ENCODE data around the gene CYP2C19.
"Not testable (repeated sequence)": the region's sequence is repeated elsewhere in the genome, so short reads cannot be mapped to it uniquely, and the experiment has no call there.

Gene CYP2C19

DNA sequence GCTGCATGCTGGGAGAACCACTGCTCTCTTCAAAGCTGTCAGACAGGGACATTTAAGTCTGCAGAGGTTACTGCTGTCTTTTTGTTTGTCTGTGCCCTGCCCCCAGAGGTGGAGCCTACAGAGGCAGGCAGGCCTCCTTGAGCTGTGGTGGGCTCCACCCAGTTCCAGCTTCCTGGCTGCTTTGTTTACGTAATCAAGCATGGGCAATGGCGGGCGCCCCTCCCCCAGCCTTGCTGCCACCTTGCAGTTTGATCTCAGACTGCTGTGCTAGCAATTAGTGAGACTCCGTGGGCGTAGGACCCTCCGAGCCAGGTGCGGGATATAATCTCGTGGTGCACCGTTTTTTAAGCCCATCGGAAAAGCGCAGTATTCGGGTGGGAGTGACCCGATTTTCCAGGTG lies 67.5 kb downstream of the CYP2C19 start:
- not testable (repeated sequence) for ATAC-seq

GRCh38 chr10:94846204-94846603 lies 83.7 kb downstream of the CYP2C19 start:
- ATAC-seq = no peak
- no peak for TF ChIP-seq POU6F1 (CRISPR knock-in tag; IDR thresholded peaks at IDR 0.05; ENCODE audit: borderline replicate concordance, low read depth)
- no peak for TF ChIP-seq ZFP30 (CRISPR knock-in tag; IDR thresholded peaks at IDR 0.05)
- TF ChIP-seq ESRRG (CRISPR knock-in tag; IDR thresholded peaks at IDR 0.05) = no peak
- no peak for TF ChIP-seq ZC3H10 (CRISPR knock-in tag; IDR thresholded peaks at IDR 0.05)
- no peak for TF ChIP-seq ZNF70 (CRISPR knock-in tag; IDR thresholded peaks at IDR 0.05)
- TF ChIP-seq RARB (CRISPR knock-in tag; IDR thresholded peaks at IDR 0.05) = no peak
- no peak for TF ChIP-seq OSR1 (CRISPR knock-in tag; IDR thresholded peaks at IDR 0.05)
- TF ChIP-seq CSDC2 (CRISPR knock-in tag; IDR thresholded peaks at IDR 0.05) = no peak
- TF ChIP-seq, protein P1, sequence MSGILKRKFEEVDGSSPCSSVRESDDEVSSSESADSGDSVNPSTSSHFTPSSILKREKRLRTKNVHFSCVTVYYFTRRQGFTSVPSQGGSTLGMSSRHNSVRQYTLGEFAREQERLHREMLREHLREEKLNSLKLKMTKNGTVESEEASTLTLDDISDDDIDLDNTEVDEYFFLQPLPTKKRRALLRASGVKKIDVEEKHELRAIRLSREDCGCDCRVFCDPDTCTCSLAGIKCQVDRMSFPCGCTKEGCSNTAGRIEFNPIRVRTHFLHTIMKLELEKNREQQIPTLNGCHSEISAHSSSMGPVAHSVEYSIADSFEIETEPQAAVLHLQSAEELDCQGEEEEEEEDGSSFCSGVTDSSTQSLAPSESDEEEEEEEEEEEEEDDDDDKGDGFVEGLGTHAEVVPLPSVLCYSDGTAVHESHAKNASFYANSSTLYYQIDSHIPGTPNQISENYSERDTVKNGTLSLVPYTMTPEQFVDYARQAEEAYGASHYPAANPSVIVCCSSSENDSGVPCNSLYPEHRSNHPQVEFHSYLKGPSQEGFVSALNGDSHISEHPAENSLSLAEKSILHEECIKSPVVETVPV (CRISPR knock-in tag; IDR thresholded peaks at IDR 0.05) = no peak
- TF ChIP-seq ZFP3 (CRISPR knock-in tag; IDR thresholded peaks at IDR 0.05) = no peak
- no peak for TF ChIP-seq TSHZ2 (CRISPR knock-in tag; IDR thresholded peaks at IDR 0.05)
- TF ChIP-seq SNAI2 (CRISPR knock-in tag; IDR thresholded peaks at IDR 0.05) = no peak
- TF ChIP-seq ZNF8 (CRISPR knock-in tag; IDR thresholded peaks at IDR 0.05) = no peak
- no peak for TF ChIP-seq ZNF565 (CRISPR knock-in tag; conservative IDR thresholded peaks at IDR 0.05; ENCODE audit: low read depth)
- TF ChIP-seq, protein P2, sequence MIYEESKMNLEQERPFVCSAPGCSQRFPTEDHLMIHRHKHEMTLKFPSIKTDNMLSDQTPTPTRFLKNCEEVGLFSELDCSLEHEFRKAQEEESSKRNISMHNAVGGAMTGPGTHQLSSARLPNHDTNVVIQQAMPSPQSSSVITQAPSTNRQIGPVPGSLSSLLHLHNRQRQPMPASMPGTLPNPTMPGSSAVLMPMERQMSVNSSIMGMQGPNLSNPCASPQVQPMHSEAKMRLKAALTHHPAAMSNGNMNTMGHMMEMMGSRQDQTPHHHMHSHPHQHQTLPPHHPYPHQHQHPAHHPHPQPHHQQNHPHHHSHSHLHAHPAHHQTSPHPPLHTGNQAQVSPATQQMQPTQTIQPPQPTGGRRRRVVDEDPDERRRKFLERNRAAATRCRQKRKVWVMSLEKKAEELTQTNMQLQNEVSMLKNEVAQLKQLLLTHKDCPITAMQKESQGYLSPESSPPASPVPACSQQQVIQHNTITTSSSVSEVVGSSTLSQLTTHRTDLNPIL (CRISPR knock-in tag; IDR thresholded peaks at IDR 0.05; ENCODE audit: low read depth) = no peak
- TF ChIP-seq PPARA (CRISPR knock-in tag; IDR thresholded peaks at IDR 0.05; ENCODE audit: borderline replicate concordance) = no peak
- TF ChIP-seq TOX (CRISPR knock-in tag; IDR thresholded peaks at IDR 0.05; ENCODE audit: borderline replicate concordance) = no peak
- TF ChIP-seq TCF4 (CRISPR knock-in tag; IDR thresholded peaks at IDR 0.05; ENCODE audit: borderline replicate concordance) = no peak
- no peak for TF ChIP-seq GLIS3 (CRISPR knock-in tag; IDR thresholded peaks at IDR 0.05)

DNA sequence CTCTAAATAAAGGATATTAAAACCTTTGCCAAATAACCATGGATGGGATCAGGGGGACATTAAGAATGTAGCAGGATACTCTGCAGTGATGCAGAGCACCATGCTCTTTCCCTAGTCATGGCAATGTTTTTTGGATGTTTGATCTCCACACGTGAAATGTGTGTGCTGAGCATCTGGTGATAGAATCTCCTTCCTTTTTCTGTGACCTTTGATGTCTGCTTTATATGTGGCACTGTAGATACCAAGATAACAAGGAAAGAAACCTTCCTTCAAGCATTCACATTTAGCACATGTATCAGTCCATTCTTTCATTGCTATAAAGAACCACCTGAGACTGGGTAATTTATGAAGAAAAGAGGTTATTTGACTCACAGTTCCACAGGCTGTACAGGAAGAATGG lies 88.3 kb downstream of the CYP2C19 start:
- TF ChIP-seq RARB (CRISPR knock-in tag; IDR thresholded peaks at IDR 0.05) = no peak
- no peak for TF ChIP-seq TSHZ2 (CRISPR knock-in tag; IDR thresholded peaks at IDR 0.05)
- no peak for TF ChIP-seq ZNF8 (CRISPR knock-in tag; IDR thresholded peaks at IDR 0.05)
- TF ChIP-seq TOX (CRISPR knock-in tag; IDR thresholded peaks at IDR 0.05; ENCODE audit: borderline replicate concordance) = no peak
- TF ChIP-seq, protein P1 (CRISPR knock-in tag; IDR thresholded peaks at IDR 0.05) = no peak
- no peak for TF ChIP-seq GLIS3 (CRISPR knock-in tag; IDR thresholded peaks at IDR 0.05)
- TF ChIP-seq, protein P2 (CRISPR knock-in tag; IDR thresholded peaks at IDR 0.05; ENCODE audit: low read depth) = no peak
- TF ChIP-seq ZNF565 (CRISPR knock-in tag; conservative IDR thresholded peaks at IDR 0.05; ENCODE audit: low read depth) = no peak
- ATAC-seq = no peak

All from SK-N-SH treated with all-trans-retinoic acid at 6 μM for 48 hours (cell line).